Stimulated activated CD8-positive, alpha-beta memory T cell treated with anti-CD3 and anti-CD28 coated beads, Interleukin-7, amount 100 ng/mL, for 48 hours (primary cell): ENCODE data around the gene TNXB.
"Not testable (repeated sequence)": the region's sequence is repeated elsewhere in the genome, so short reads cannot be mapped to it uniquely, and the experiment has no call there.

Experiments used
- DNase-seq, 2 donors: peaks; one replicate each; pipeline ENCODE4 v3.0.0-alpha.2; 2020; ENCODE audit warnings: low read depth in 1 of 2; ENCODE audit errors: extremely low read depth in 1 of 2

The TNXB gene

GRCh38 chr6:32113386-32114352, 4.5 kb upstream of the TNXB start:
- DNase-seq = no peak

- no peak for DNase-seq
These were observed 3.4 kb upstream of the TNXB start for GRCh38 chr6:32112431-32112980.

- DNase-seq = no peak
These were observed 2.4 kb upstream of the TNXB start for GRCh38 chr6:32111424-32112066.

GRCh38 chr6:32110632-32111031, 1.5 kb upstream of the TNXB start:
- DNase-seq = no peak

- DNase-seq = no peak
These were observed 625 bp upstream of the TNXB start for GRCh38 chr6:32109765-32110160.

GRCh38 chr6:32108727-32109113, 418 bp downstream of the TNXB start:
- DNase-seq = no peak

- DNase-seq = no peak
These were observed 977 bp downstream of the TNXB start for GRCh38 chr6:32108094-32108627.

GRCh38 chr6:32107406-32107805, 1.7 kb downstream of the TNXB start:
- no peak for DNase-seq

- no peak for DNase-seq
These were observed 3.7 kb downstream of the TNXB start for GRCh38 chr6:32105433-32105832.

GRCh38 chr6:32102255-32102654, 6.9 kb downstream of the TNXB start:
- no peak for DNase-seq

GRCh38 chr6:32100251-32100650, 8.9 kb downstream of the TNXB start:
- DNase-seq = not testable (repeated sequence)

- DNase-seq = no peak
These were observed 11.8 kb downstream of the TNXB start for GRCh38 chr6:32097364-32097763.

- no peak for DNase-seq
These were observed 12.5 kb downstream of the TNXB start for GRCh38 chr6:32096394-32097258.

GRCh38 chr6:32096087-32096393, 13.1 kb downstream of the TNXB start:
- DNase-seq = no peak

GRCh38 chr6:32095338-32096086, 13.6 kb downstream of the TNXB start:
- no peak for DNase-seq

GRCh38 chr6:32092760-32093497, 16.2 kb downstream of the TNXB start:
- no peak for DNase-seq

GRCh38 chr6:32089082-32089828, 19.9 kb downstream of the TNXB start:
- no peak for DNase-seq

- no peak for DNase-seq
These were observed 20.6 kb downstream of the TNXB start for GRCh38 chr6:32088487-32089049.
